H1 (cell line): Measurements from ENCODE around the gene PREX1. TPM values are rescaled to one million over a fixed set of nuclear protein-coding genes. Genes with fewer than 3 reads are reported as not detected.

ENCODE experiments used
- CTBP2 ChIP-seq: IDR thresholded peaks from 2 replicates; pipeline ENCODE4 v1.7.0; 2011; ENCODE audit warnings: borderline replicate concordance, mild to moderate bottlenecking, moderate library complexity, mixed read lengths, low read length; ENCODE audit not compliant: insufficient read depth, insufficient read length
- EP300 ChIP-seq, 2 experiments: IDR thresholded peaks; 1 replicate in 1 of 2; 2 replicates in 1 of 2; pipeline ENCODE4 v1.6.1; 2011 to 2012; ENCODE audit warnings: low read depth in 2 of 2, low read length in 2 of 2, mild to moderate bottlenecking in 2 of 2, borderline replicate concordance in 1 of 2, inconsistent platforms in 1 of 2, moderate library complexity in 1 of 2
- POLR2A ChIP-seq, 2 experiments: IDR thresholded peaks; 1 replicate in 1 of 2; 2 replicates in 1 of 2; pipeline ENCODE4 v1.6.1; 2011; ENCODE audit warnings: low read depth in 2 of 2, low read length in 2 of 2, mild to moderate bottlenecking in 2 of 2; ENCODE audit errors: control extremely low read depth in 1 of 2
- RAD21 ChIP-seq, 2 experiments: IDR thresholded peaks in 1 of 2; conservative IDR thresholded peaks in 1 of 2; 2 replicates each; pipeline ENCODE4 v1.6.1; 2011; ENCODE audit warnings: low read depth in 2 of 2, low read length in 2 of 2, improper control_type of control experiment in 1 of 2, inconsistent platforms in 1 of 2, mild to moderate bottlenecking in 1 of 2, moderate library complexity in 1 of 2
- RXRA ChIP-seq: IDR thresholded peaks from 2 replicates; pipeline ENCODE4 v1.6.1; 2011; ENCODE audit warnings: low read depth, mild to moderate bottlenecking, low read length, moderate library complexity; ENCODE audit not compliant: insufficient read depth
- TBP ChIP-seq: IDR thresholded peaks from 2 replicates; pipeline ENCODE4 v1.6.1; 2011; ENCODE audit warnings: low read depth, low read length, improper control_type of control experiment
- TEAD4 ChIP-seq: IDR thresholded peaks from 2 replicates; pipeline ENCODE4 v1.6.1; 2012; ENCODE audit warnings: low read depth, low read length, inconsistent platforms, mixed read lengths
- polyA plus RNA-seq, 7 experiments: library from polyadenylated mRNA; depleted of rRNA in 3 of 7; stranded (reverse) in 5 of 7; unstranded in 2 of 7; fragments of >200 nt in 5 of 7; fragments of 200-250 nt in 2 of 7; gene quantifications; 1 replicate in 5 of 7; 2 replicates in 1 of 7; 4 replicates in 1 of 7; pipeline versions ENCODE4 v1.2.1 to v1.2.3, GENCODE V29; 2011 to 2013; ENCODE audit warnings: missing spikeins in 2 of 7, mixed read lengths in 2 of 7
- total RNA-seq: library from RNA; stranded (reverse); fragmentation: NEBNext Ultra II Directional; extraction: Animal tissue kit (Norgen Biotek cat#: 25700); gene quantifications from 2 replicates; pipeline ENCODE4 v1.2.1, GENCODE V29; 2021
- TF ChIP-seq, protein P1 (sequence below): IDR thresholded peaks from 2 replicates; pipeline ENCODE4 v1.6.1; 2012; ENCODE audit warnings: inconsistent platforms

PREX1 gene
- total and polyA plus RNA-seq, 2 of the 8 experiments (the other 6 are each of a cell fraction or from before 2014, with no cell fraction given), result 10.7 to 12.8 TPM

DNA sequence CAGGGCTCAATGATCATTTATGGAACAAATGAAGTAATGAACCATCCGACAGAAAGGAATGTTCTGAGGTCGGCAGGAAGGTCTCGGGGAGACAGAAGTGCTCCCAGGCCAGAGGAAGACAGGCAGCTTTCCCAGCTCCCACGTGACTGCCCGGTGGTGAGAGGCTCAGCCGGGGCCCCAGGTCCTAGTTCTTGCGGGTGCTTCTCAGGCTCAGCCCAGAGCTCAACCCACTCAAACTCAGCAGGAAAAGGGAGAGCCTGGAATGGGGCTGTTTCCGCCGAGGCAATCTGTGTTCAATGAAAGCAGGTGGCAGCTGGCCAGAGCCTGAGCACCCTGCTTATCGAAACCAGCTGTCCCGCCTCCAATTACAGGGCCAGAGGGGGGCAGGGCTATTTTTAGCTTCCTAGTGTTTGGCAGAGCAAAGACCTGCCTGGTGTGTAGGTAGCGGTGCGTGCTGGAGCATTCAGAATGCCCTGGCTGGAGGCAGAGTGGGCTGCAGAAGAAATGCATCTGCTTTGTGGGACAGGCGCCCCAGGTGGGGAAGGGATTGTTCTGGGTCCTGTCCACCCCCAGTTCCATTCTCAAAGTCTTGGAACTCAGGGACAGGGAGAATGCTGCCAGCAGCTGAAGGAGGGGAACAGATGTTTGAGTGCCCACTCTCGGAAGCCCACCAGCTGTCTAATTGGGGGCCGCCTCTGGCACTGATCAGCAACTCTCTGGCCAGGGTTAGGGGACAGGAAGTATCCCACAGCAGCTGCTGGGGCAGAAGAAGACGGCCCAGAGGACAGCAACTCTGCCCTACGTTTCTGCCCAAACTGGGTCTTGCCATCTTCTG lies 145.1 kb downstream of the PREX1 start (continued):
- TF ChIP-seq EP300 (IDR thresholded peaks at IDR 0.05; ENCODE audit: borderline replicate concordance in 1 of 2, low read depth in 2 of 2, low read length in 2 of 2) (peak in 1 of 2 experiments; percentile 85; a peak in 1 of 3 replicates), CTBP2 (no peak), TBP (peak; percentile 71), POLR2A (IDR thresholded peaks at IDR 0.05; ENCODE audit: control extremely low read depth in 1 of 2, low read depth in 2 of 2, low read length in 2 of 2) (peak in 1 of 2 experiments; percentile 38; a peak in 1 of 3 replicates), RXRA (no peak), TEAD4 (no peak), RAD21 (IDR thresholded peaks at IDR 0.05 in 1 of 2, conservative IDR thresholded peaks at IDR 0.05 in 1 of 2; ENCODE audit: low read depth in 2 of 2, low read length in 2 of 2) (peak in 1 of 2 experiments; percentile 2; a peak in 2 of 4 replicates)
- TF ChIP-seq, protein P1, sequence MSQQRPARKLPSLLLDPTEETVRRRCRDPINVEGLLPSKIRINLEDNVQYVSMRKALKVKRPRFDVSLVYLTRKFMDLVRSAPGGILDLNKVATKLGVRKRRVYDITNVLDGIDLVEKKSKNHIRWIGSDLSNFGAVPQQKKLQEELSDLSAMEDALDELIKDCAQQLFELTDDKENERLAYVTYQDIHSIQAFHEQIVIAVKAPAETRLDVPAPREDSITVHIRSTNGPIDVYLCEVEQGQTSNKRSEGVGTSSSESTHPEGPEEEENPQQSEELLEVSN, result peak; percentile 29; the same call in 1 of the 2 replicates
